K562 (cell line): ENCODE measurements around the gene ATL2. TPM values are rescaled to one million over a fixed set of nuclear protein-coding genes. Genes with fewer than 3 reads are reported as not detected.

Source experiments
- ARID2 ChIP-seq: fragments of 450-650 bp; IDR thresholded peaks from 2 replicates; pipeline ENCODE4 v1.6.1; 2017; ENCODE audit warnings: antibody characterized with exemption, mild to moderate bottlenecking
- ATF3 ChIP-seq, 2 experiments: fragments of 450-650 bp in 1 of 2; sonication (generic) in 1 of 2; formaldehyde crosslinking in 1 of 2; IDR thresholded peaks in 1 of 2; conservative IDR thresholded peaks in 1 of 2; 2 replicates each; pipeline versions ENCODE4 v1.6.1 to v1.8.1; 2016 to 2023; ENCODE audit warnings: mild to moderate bottlenecking in 2 of 2, moderate library complexity in 2 of 2, inconsistent platforms in 1 of 2, missing genetic modification reagents in 1 of 2
- BRCA1 ChIP-seq, 2 experiments: fragments of 450-650 bp in 1 of 2; sonication (generic) in 1 of 2; formaldehyde crosslinking in 1 of 2; IDR thresholded peaks; 2 replicates each; pipeline versions ENCODE4 v1.5.0 to v1.6.1; 2017 to 2020; ENCODE audit warnings: mild to moderate bottlenecking in 1 of 2, missing genetic modification reagents in 1 of 2
- CEBPZ ChIP-seq: fragments of 150-350 bp; IDR thresholded peaks from 2 replicates; pipeline ENCODE4 v1.6.1; 2014; ENCODE audit warnings: low read depth, mild to moderate bottlenecking, low read length, borderline replicate concordance
- CHCHD3 ChIP-seq: fragments of 250-450 bp; sonication (Bioruptor Pico); IDR thresholded peaks from 2 replicates; pipeline ENCODE4 v2.1.2; 2022; ENCODE audit warnings: mild to moderate bottlenecking
- ESRRA ChIP-seq: fragments of 450-650 bp; IDR thresholded peaks from 2 replicates; pipeline ENCODE4 v1.6.1; 2014; ENCODE audit warnings: low read depth, mild to moderate bottlenecking, moderate library complexity, borderline replicate concordance
- FOXJ2 ChIP-seq: fragments of 200-800 bp; sonication (Bioruptor generic); IDR thresholded peaks from 2 replicates; pipeline ENCODE4 v1.6.1; 2016; ENCODE audit warnings: missing genetic modification characterization, missing compliant biosample characterization
- GATAD2B ChIP-seq: fragments of 450-650 bp; IDR thresholded peaks from 2 replicates; pipeline ENCODE4 v1.6.1; 2017; ENCODE audit warnings: mild to moderate bottlenecking, borderline replicate concordance
- HMBOX1 ChIP-seq: sonication (generic); IDR thresholded peaks from 2 replicates; pipeline ENCODE4 v1.6.1; 2016
- KAT8 ChIP-seq: fragments of 450-650 bp; IDR thresholded peaks from 2 replicates; pipeline ENCODE4 v1.6.1; 2016; ENCODE audit warnings: low read depth, mild to moderate bottlenecking
- KLF6 ChIP-seq: fragments of 250-450 bp; sonication (Bioruptor Pico); IDR thresholded peaks from 2 replicates; pipeline ENCODE4 v1.4.0; 2020; ENCODE audit warnings: mild to moderate bottlenecking, moderate library complexity, borderline replicate concordance
- MAX ChIP-seq: sonication (generic); formaldehyde crosslinking; IDR thresholded peaks from 2 replicates; pipeline ENCODE4 v1.9.0; 2022; ENCODE audit warnings: mild to moderate bottlenecking, missing genetic modification reagents
- NUFIP1 ChIP-seq: fragments of 450-650 bp; IDR thresholded peaks from 2 replicates; pipeline ENCODE4 v1.6.1; 2018; ENCODE audit not compliant: partially characterized antibody
- PRPF4 ChIP-seq: fragments of 200-400 bp; formaldehyde crosslinking; IDR thresholded peaks from one replicate; pipeline ENCODE4 v1.6.1; 2017; ENCODE audit warnings: low read length, low read depth, mild to moderate bottlenecking; ENCODE audit not compliant: insufficient read depth, poor library complexity, severe bottlenecking
- SMARCC2 ChIP-seq: fragments of 450-650 bp; IDR thresholded peaks from 2 replicates; pipeline ENCODE4 v1.6.1; 2017; ENCODE audit warnings: antibody characterized with exemption, moderate library complexity, mild to moderate bottlenecking, low read depth
- ZNF184 ChIP-seq: sonication (generic); formaldehyde crosslinking; IDR thresholded peaks from 2 replicates; pipeline ENCODE4 v1.5.0; 2020; ENCODE audit warnings: missing genetic modification reagents
- ZNF41 ChIP-seq: fragments of 250-450 bp; sonication (Bioruptor Pico); conservative IDR thresholded peaks from 2 replicates; pipeline ENCODE4 v1.4.0; 2020; ENCODE audit warnings: mild to moderate bottlenecking
- ZNF507 ChIP-seq: conservative IDR thresholded peaks from 2 replicates; pipeline ENCODE4 v1.6.1; 2017; ENCODE audit warnings: missing genetic modification characterization, missing compliant biosample characterization
- ZNF764 ChIP-seq: fragments of 250-450 bp; sonication (Bioruptor Pico); IDR thresholded peaks from 2 replicates; pipeline ENCODE4 v1.4.0; 2020; ENCODE audit warnings: low read depth, mild to moderate bottlenecking, moderate library complexity
- polyA plus RNA-seq, 8 experiments: library from polyadenylated mRNA; depleted of rRNA in 4 of 8; stranded (reverse) in 5 of 8; unstranded in 3 of 8; fragments of >200 nt; fragmentation: Nextera tagmentation in 2 of 8; fragmentation: Illumina TruSeq in 1 of 8; extraction: Ambion mirVana in 2 of 8; extraction: Trizol in 1 of 8; gene quantifications; 2 replicates each; pipeline versions ENCODE4 v1.2.1 to v1.2.3, GENCODE V29; 2011 to 2014; ENCODE audit warnings: inconsistent platforms in 1 of 8, missing spikeins in 1 of 8
- total RNA-seq, 7 experiments: library from RNA; depleted of rRNA in 6 of 7; stranded (reverse); fragments of >200 nt in 6 of 7; fragmentation: Illumina TruSeq in 2 of 7; extraction: Trizol in 2 of 7; gene quantifications; 2 replicates each; pipeline versions ENCODE4 v1.2.1 to v1.2.3, GENCODE V29; 2011 to 2021; ENCODE audit warnings: low replicate concordance in 1 of 7
- TF ChIP-seq, protein P1 (sequence below): sonication (generic); formaldehyde crosslinking; IDR thresholded peaks from 2 replicates; pipeline ENCODE4 v1.8.1; 2023; ENCODE audit warnings: mild to moderate bottlenecking, missing genetic modification reagents

ATL2 gene
- total and polyA plus RNA-seq, 9 of the 15 experiments (the other 6 are each of a cell fraction or from before 2014, with no cell fraction given) = 12.0 to 80.8 (median 70.2) TPM

GRCh38 chr2:38386377-38386776 is 9.3 kb upstream of the ATL2 start (continued):
- TF ChIP-seq CHCHD3 (CRISPR knock-in tag) (no peak), CEBPZ (no peak), ATF3 (IDR thresholded peaks at IDR 0.05) (no peak), ATF3 (CRISPR knock-in tag; conservative IDR thresholded peaks at IDR 0.05) (no peak), BRCA1 (IDR thresholded peaks at IDR 0.05) (no peak), BRCA1 (CRISPR knock-in tag; IDR thresholded peaks at IDR 0.05) (no peak), KAT8 (no peak), ZNF41 (CRISPR knock-in tag) (no peak), KLF6 (no peak), GATAD2B (no peak), SMARCC2 (no peak), NUFIP1 (no peak), MAX (CRISPR knock-in tag) (no peak), ZNF507 (no peak), PRPF4 (no peak), HMBOX1 (peak; percentile 62), ZNF184 (CRISPR knock-in tag) (no peak), ARID2 (no peak), ZNF764 (no peak), FOXJ2 (tag) (no peak), ESRRA (peak; percentile 72)
- TF ChIP-seq, protein P1, sequence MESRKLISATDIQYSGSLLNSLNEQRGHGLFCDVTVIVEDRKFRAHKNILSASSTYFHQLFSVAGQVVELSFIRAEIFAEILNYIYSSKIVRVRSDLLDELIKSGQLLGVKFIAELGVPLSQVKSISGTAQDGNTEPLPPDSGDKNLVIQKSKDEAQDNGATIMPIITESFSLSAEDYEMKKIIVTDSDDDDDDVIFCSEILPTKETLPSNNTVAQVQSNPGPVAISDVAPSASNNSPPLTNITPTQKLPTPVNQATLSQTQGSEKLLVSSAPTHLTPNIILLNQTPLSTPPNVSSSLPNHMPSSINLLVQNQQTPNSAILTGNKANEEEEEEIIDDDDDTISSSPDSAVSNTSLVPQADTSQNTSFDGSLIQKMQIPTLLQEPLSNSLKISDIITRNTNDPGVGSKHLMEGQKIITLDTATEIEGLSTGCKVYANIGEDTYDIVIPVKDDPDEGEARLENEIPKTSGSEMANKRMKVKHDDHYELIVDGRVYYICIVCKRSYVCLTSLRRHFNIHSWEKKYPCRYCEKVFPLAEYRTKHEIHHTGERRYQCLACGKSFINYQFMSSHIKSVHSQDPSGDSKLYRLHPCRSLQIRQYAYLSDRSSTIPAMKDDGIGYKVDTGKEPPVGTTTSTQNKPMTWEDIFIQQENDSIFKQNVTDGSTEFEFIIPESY = no peak
